CD4-positive, alpha-beta T cell treated with Interleukin-21 for 1 hour (primary cell): ENCODE data around the gene GULP1.
"Not testable (repeated sequence)": the region's sequence is repeated elsewhere in the genome, so short reads cannot be mapped to it uniquely, and the experiment has no call there.

Experiments used
- DNase-seq: peaks from one replicate; pipeline ENCODE4 v3.0.0-alpha.2; 2020

The GULP1 gene

DNA sequence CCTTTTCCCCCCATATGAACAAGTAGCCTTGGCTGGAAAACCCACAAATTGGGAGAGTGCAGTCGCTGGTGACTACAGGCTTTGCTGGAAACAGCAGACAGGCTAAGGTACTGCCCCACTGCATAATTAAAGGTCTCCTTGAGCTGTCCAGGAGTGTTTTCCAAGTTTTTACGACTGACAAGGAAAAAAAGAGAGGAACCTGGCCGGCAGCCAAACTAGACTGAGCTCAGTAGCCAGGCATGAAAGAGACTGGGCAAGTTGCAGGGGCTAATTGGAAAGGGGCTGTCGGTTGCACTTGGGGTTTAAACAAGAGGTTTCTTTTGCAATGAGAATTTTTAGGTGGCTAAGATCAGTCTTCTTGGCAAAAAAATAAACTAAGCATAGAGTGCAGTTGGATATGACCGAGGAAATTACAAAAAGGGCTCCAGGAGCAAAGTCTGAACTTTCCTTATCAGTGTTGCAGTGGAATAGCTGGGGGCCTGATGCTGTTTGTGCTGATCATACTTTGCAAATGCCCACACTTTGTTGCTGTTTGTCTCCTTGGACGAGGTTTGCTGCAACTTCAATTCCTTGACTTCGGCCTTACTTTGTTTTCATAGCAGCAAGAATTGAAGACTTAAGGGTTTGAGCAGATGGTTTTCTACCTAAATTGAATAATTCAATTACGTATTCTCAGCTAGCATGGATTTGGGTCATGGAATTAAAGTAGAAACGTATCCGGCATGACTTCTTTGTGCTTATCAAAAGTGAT lies 2.1 kb downstream of the GULP1 start:
- no peak for DNase-seq

DNA sequence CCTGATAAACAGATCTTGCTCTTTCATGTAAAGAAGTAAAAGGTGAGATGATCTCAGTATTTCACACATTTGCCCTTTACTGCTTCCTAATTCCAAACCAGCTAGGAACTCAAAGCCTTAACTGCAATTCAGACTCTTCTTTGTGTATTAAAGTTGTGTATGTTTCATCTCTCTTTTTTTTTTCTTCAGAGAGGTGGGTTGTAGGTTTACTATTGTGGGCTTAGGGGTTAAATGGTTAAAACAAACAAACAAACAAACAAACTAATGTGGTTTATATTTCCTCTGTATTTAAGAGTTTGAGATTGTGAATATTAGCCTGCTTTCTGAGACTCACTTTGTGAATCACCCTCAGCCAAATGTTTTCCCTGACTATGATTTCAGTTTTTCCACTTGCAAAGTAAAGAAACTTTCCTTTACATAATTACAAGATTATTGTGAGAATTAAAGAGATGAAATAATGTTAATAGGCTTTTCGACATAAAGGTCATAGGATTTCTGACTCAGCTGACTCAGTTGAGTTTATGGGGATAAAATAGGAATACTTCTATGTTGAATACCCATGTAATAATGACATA lies 2.8 kb downstream of the GULP1 start:
- no peak for DNase-seq

DNA sequence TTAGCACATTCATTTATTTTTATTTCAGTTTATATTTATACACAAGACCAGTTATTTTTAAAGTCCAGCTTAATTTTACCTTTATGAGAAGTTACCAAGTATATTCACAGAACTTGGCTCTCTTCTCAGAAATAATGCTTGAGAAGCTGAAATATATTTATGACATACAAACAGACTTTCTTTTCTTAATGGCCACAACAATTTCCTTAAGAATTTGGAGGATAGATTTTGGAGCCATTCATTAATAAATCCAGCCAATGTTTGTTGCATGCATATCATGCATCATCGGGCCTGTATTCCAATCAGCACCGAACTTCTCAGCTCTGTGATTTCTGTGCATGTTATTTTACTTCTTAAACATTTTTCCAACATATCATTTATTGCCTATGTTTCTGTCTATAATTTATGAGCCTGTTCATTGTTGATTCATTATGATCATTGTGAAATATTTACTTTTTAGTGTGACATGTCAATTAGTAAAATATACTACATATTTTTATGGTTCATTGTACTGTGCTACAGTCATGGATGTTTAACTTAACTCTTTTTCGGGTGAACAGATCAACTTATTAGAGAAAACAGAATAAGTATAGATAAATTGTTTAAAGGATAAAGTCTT lies 3.5 kb downstream of the GULP1 start:
- no peak for DNase-seq

GRCh38 chr2:188297978-188298377 lies 6.3 kb downstream of the GULP1 start:
- no peak for DNase-seq

GRCh38 chr2:188298937-188299371 lies 7.3 kb downstream of the GULP1 start:
- DNase-seq, result not testable (repeated sequence)

- no peak for DNase-seq
Observed at GRCh38 chr2:188303363-188304031, 11.8 kb downstream of the GULP1 start.

DNA sequence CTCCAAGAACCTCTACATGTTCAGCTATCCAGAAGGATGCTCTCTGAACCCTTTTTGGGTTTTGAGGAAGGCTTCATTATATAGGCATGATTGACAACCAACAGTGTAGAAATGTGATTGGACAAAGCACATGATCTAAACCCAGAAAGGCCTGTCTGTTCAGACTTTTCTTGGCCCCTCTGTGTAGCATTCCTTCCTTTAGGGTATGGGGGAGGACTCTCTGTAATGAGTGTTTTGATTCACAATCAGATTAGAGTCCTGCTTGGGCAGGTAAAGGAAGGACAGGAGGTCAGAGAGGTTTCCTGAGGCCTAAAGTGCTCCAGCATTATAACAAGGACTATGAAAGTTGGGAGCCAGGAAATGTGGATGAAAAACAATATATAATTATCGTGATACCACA lies 13.6 kb downstream of the GULP1 start:
- DNase-seq, result no peak

DNA sequence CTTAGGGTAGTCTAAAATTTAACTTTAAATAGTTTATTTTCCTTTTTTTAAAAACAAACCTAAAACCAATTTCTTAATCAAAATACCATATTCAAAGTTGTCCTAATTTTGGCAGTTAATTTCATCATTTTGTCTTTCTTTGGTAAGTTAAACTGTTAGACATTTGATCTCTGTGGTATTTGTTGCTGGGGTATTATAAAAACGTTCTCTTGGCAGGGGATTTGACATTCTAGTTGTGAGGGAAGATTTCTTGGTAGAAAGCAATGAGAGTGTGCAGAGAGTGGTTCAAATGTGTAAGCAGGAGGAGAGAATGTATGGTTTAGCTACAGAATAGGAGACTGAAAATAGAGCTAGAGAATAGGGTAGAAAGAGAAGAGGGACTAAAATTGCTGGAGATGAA lies 14.6 kb downstream of the GULP1 start:
- no peak for DNase-seq

DNA sequence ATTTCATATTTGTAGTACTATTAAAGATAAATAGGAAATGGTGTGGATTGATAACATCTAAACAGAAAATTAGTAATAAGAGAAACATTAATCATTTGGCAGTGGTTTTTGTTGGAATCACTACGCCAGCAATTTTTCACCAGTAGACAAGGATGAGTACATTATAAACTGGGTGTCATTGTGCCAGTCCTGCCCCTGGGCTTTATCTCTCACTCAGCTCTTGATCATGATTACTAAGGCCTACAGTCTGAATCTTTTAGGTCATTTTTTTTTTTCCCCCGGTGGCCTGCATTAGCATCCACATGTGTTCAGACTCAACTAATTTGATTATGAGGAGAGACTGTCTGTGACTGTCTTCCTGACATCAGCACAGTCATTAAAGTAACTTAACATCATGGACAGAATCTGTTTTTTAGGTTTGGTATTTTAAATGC lies 16.2 kb downstream of the GULP1 start:
- no peak for DNase-seq

GRCh38 chr2:188308483-188308882 lies 16.8 kb downstream of the GULP1 start:
- DNase-seq, result no peak

DNA sequence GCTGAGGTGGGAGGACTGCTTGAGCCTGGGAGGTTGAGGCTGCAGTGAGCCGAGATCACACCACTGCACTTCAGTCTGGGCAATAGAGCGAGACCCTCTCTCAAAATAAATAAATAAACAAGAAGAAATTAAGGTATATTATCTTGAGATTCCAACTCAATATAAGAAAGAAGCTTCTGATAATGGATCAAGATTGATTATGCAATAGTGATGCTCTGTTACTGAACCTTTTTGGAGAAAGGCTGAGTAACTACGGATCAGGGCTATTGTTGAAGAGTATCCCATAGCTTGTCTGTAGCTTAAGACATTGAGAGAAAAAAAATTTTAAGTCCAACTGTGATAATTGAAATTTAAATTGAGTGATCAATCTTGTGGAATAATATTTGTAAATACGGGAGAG lies 17.7 kb downstream of the GULP1 start:
- DNase-seq, result no peak

DNA sequence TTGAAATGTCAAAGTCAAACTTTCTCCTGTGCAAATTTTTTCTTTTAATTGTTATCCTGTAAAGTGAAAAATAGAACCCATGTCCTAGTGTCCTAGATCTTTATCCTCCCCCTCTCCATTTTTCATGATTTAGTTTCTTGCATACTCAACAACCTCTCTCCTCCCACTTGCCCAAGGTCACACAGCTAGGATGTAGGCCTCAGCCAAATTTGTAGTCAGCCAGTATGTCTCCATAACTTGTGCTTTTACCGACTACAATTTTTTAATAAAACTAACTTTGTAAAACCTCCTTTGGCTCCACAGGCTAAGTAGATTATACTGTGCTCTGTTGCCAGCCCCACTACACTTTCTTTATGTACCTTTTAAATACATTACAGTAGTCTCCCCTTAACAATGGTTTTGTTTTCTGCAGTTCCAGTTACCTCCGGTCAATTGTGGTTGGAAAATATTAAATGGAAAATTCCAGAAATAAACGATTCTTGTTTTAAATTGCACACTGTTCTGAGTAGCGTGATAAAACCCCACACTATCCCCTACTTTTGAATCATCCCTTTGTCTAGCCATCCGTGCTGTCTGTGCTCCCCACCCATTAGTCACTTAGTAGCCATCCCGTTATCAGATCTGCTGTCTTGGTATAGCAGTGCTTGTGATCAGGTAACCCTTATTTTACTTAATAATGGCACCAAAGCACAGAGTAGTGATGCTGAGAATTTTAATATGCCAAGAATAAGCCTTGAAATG lies 22.8 kb downstream of the GULP1 start:
- DNase-seq, result no peak

DNA sequence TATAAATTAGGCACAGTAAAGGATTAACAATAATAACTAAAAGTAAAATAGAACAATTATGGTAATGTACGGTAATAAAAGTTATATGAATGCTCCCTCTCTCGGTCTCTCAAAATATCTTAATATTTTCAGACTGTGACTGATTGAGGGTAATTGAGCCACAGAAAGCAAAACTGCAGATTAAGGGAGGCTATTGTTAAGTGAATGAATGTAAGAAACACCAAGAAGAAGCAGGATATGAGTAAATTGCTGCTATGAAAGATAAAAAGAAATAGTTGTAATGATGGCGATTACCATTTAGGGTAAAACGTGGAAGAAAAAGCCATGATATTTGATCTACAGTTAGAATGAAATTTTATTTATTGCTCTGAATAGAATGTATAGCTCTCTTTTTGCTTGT lies 24.1 kb downstream of the GULP1 start:
- DNase-seq, result no peak

GRCh38 chr2:188316342-188316741 lies 24.7 kb downstream of the GULP1 start:
- DNase-seq, result no peak

DNA sequence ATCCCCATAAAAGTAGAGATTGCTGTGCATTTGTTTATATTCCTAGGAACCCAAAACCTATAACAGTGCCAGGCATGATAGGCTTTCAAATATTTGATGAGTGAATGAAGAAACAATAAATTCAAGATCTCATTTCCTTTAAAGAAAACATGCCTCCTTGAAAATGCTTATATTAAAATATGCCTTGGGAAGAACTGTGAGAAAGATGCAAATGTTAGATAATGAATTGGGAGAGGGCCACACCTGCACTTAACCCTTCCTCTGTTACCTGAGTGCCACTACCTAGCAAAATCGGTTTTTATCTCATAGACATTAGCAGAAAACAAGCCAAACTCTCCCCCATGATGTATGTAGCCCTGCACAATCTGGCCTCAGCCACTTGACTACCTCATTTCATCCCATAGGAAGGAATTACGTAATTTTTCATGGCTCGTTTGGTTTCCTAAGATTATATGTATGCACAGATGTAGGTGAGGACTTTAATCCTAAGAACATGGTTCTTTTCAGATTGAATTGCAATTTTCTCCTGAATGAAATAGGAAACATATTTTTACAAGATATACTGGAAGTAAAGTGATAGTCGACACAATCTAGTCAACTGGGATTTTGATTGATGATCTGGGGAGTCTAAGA lies 25.2 kb downstream of the GULP1 start:
- DNase-seq, result no peak

DNA sequence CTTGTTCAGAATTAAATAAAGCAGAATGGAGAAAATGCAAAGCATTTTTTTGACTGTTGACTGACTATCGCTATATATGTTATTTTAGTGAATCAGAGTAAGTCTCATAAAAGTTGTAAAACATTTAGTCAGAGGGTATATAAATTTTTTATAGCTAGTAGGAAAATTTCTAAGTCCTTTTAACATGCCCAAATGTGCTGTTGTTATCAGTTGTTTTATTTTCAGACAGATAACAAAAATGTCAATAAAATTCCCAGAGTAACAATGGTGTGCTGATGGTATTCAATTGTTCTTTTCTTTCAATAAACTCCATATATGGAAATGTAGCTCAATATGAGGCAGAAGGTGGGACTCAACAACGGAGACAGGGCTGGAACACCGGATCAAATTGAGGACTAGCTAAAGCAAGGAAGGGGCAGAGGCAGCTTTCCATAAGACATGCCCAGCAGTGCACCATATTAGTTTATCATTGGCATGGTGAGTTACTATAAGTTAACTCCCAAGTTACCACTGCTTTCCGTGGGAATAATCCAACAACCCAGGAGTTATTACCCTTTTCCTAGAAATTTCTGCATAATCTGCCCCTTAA lies 26.6 kb downstream of the GULP1 start:
- no peak for DNase-seq

DNA sequence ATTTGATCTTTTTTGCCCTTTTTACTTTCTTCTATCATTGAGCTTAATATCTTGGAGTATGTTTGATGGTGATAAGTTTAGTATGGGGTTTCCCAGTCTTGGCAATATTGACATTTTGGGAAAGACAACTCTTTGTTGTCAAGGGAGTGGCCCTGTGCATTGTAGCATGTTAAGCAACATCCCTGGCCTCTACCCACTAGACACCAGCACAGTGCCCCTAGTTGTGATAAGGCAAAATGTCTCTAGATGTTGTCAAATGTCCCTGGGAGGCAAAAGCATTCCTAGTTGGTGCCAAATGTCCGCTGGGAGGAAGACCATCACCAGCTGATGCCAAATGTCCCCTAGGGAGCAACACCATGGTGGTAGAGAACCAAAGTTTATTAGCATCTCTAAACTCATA lies 28.2 kb downstream of the GULP1 start:
- no peak for DNase-seq

DNA sequence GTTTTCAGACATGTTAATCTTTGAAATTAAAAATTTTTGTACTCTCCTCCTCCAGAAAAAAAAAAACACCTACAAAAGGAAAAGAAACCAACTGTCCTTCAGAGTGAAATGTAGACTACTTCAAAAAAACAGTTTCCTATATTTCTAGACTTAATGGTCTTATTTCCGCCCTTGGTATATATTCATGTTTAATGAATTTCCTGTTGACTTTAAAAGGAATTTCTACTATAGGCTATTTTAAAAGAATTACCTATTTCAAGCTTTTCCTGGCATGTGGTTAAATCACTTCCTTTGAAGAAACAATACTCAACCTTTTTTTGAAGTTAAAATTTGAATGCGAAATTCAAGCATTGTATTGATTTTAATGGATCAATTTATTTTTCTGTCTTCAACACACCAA lies 29.2 kb downstream of the GULP1 start:
- no peak for DNase-seq

GRCh38 chr2:188322569-188323551 lies 31.2 kb downstream of the GULP1 start:
- DNase-seq, result no peak

- no peak for DNase-seq
Observed at GRCh38 chr2:188324067-188324466, 32.4 kb downstream of the GULP1 start.

GRCh38 chr2:188326290-188326668 lies 34.6 kb downstream of the GULP1 start:
- DNase-seq, result no peak
